Measurements from ENCODE around the gene POM121L2. TPM values are rescaled to one million over a fixed set of nuclear protein-coding genes. Genes with fewer than 3 reads are reported as not detected.

Gene POM121L2
- total and polyA plus RNA-seq, 9 of the 15 experiments (the other 6 are each of a cell fraction or from before 2014, with no cell fraction given) = 0.23 to 0.45 TPM; not detected in 7

GRCh38 chr6:27293436-27294098, 18.5 kb downstream of the POM121L2 start (continued):
- TF ChIP-seq ZNF280A (IDR thresholded peaks at IDR 0.05; ENCODE audit: low read depth, partially characterized antibody) = no peak
- no peak for TF ChIP-seq ZNF79 (CRISPR knock-in tag; IDR thresholded peaks at IDR 0.05; ENCODE audit: low read depth)
- TF ChIP-seq PKNOX1 (IDR thresholded peaks at IDR 0.05) = no peak
- TF ChIP-seq USF1 (CRISPR knock-in tag; IDR thresholded peaks at IDR 0.05) = no peak
- no peak for TF ChIP-seq NONO (IDR thresholded peaks at IDR 0.05; ENCODE audit: low read depth in 2 of 2, low read length in 1 of 2)
- TF ChIP-seq ZHX1 (conservative IDR thresholded peaks at IDR 0.05; ENCODE audit: low read length) = no peak
- TF ChIP-seq THAP7 (CRISPR knock-in tag; IDR thresholded peaks at IDR 0.05) = no peak
- TF ChIP-seq AFF1 (IDR thresholded peaks at IDR 0.05; ENCODE audit: low read depth in 1 of 2, partially characterized antibody in 2 of 2) = peak; percentile 33 to 44
